K562 (cell line): ENCODE data around the gene GRIA1. TPM values are rescaled to one million over a fixed set of nuclear protein-coding genes. Genes with fewer than 3 reads are reported as not detected.

Experiments used
- ATAC-seq: fragments of 200-7000 bp; cut with Tn5 transposase; 3 replicates; pipeline ENCODE4 v1.9.1; 2020; ENCODE audit warnings: moderate library complexity
- BruUV-seq: library from RNA; stranded (reverse); fragments of 400-500 nt; replicated peaks from 2 replicates; lab custom pipeline; 2021; lab: Mats Ljungman, UMichigan
- CTCF ChIA-PET: fragments of 300-600 bp; formaldehyde crosslinking; extraction: SDS; loops from one replicate; lab custom pipeline; 2021; ENCODE audit warnings: low intra/inter-chr PET ratio; lab: Yijun Ruan, JAX
- POLR2A ChIA-PET: fragments of 300-600, 350-650 bp; sonication (Branson Sonifier 250); formaldehyde crosslinking; extraction: SDS; loops from one replicate; lab custom pipeline; 2021; ENCODE audit warnings: antibody characterized with exemption, inconsistent platforms; lab: Yijun Ruan, JAX
- DNase-seq, 4 experiments: peaks; one replicate each; pipeline versions ENCODE4 v3.0.0 to v3.0.0-alpha.2; 2011 to 2018; ENCODE audit warnings: low spot score in 3 of 4, mixed read lengths in 3 of 4; ENCODE audit errors: extremely low read depth in 1 of 4
- FAIRE-seq: peaks from 2 replicates; lab custom pipeline; 2011; peaks lifted over from hg19 to GRCh38; lab: Jason Lieb, UNC
- H2AFZ ChIP-seq: 2 replicates; pipeline ENCODE4 v1.6.0; 2011; ENCODE audit warnings: low read depth, low read length, control low read depth, inconsistent platforms
- H3K27ac ChIP-seq: fragments of 200-600 bp; 3 replicates; pipeline ENCODE4 v1.8.0; 2011; ENCODE audit warnings: low read depth, mild to moderate bottlenecking, control low read depth, inconsistent platforms, low read length, moderate library complexity, mixed read lengths; ENCODE audit errors: extremely low read depth
- H3K27me3 ChIP-seq, 2 experiments: fragments of 300-600 bp in 1 of 2; 2 replicates in 1 of 2; 3 replicates in 1 of 2; pipeline versions ENCODE4 v1.6.0 to v1.8.0; 2011; ENCODE audit warnings: inconsistent platforms in 2 of 2, low read length in 2 of 2, mild to moderate bottlenecking in 1 of 2, mixed read lengths in 1 of 2, moderate library complexity in 1 of 2; ENCODE audit not compliant: control insufficient read depth in 2 of 2, insufficient read depth in 2 of 2
- H3K36me3 ChIP-seq: fragments of 300-600 bp; 3 replicates; pipeline ENCODE4 v1.8.0; 2011; ENCODE audit warnings: mild to moderate bottlenecking, low read length, inconsistent platforms; ENCODE audit not compliant: control insufficient read depth, insufficient read depth
- H3K4me1 ChIP-seq, 2 experiments: fragments of 200-600 bp in 1 of 2; replicated peaks in 1 of 2; 2 replicates in 1 of 2; 3 replicates in 1 of 2; pipeline versions ENCODE4 v1.5.1 to v1.8.0; 2011; ENCODE audit warnings: inconsistent platforms in 2 of 2, low read length in 2 of 2, mild to moderate bottlenecking in 1 of 2, mixed read lengths in 1 of 2, moderate library complexity in 1 of 2; ENCODE audit not compliant: control insufficient read depth in 2 of 2, insufficient read depth in 2 of 2
- H3K4me2 ChIP-seq: 2 replicates; pipeline ENCODE4 v1.6.1; 2011; ENCODE audit warnings: low read length, control low read depth, inconsistent platforms, mixed read lengths; ENCODE audit not compliant: insufficient read depth
- H3K4me3 ChIP-seq: fragments of 200-600 bp; sonication (generic), shearing (Covaris generic); 2 replicates; pipeline ENCODE4 v1.5.1; 2016; ENCODE audit warnings: control low read depth, inconsistent platforms
- H3K79me2 ChIP-seq: fragments of 200-600 bp; 3 replicates; pipeline ENCODE4 v1.8.0; 2011; ENCODE audit warnings: low read length, inconsistent platforms; ENCODE audit not compliant: control insufficient read depth, insufficient read depth
- H3K9ac ChIP-seq, 2 experiments: 2 replicates each; pipeline versions ENCODE4 v1.6.0 to v1.6.1; 2011; ENCODE audit warnings: low read depth in 2 of 2, low read length in 2 of 2, control low read depth in 1 of 2, inconsistent platforms in 1 of 2, mild to moderate bottlenecking in 1 of 2, mixed read lengths in 1 of 2; ENCODE audit not compliant: insufficient read depth in 1 of 2
- H3K9me1 ChIP-seq: one replicate; pipeline ENCODE4 v1.6.0; 2011; ENCODE audit warnings: inconsistent platforms, mild to moderate bottlenecking, low read length, moderate library complexity; ENCODE audit not compliant: control insufficient read depth, insufficient read depth
- H3K9me3 ChIP-seq: replicated peaks from 2 replicates; pipeline ENCODE4 v1.5.1; 2011; ENCODE audit warnings: low read depth, low read length, inconsistent platforms; ENCODE audit not compliant: control insufficient read depth, insufficient read depth
- H4K20me1 ChIP-seq: replicated peaks from 2 replicates; pipeline ENCODE4 v1.6.1; 2011; ENCODE audit warnings: low read length, inconsistent platforms, mixed read lengths; ENCODE audit not compliant: control insufficient read depth, insufficient read depth
- CREB1 ChIP-seq, 2 experiments: sonication (generic) in 1 of 2; formaldehyde crosslinking in 1 of 2; IDR thresholded peaks; 2 replicates each; pipeline versions ENCODE4 v1.6.1 to v1.8.0; 2012 to 2022; ENCODE audit warnings: inconsistent platforms in 1 of 2, mild to moderate bottlenecking in 1 of 2, missing genetic modification reagents in 1 of 2, moderate library complexity in 1 of 2
- DIDO1 ChIP-seq: fragments of 450-650 bp; IDR thresholded peaks from 2 replicates; pipeline ENCODE4 v1.6.1; 2016; ENCODE audit warnings: low read depth, missing biosample characterization, missing genetic modification characterization
- FOXA3 ChIP-seq, 2 experiments: fragments of 450-650 bp in 1 of 2; sonication (generic) in 1 of 2; formaldehyde crosslinking; IDR thresholded peaks in 1 of 2; conservative IDR thresholded peaks in 1 of 2; 2 replicates each; pipeline versions ENCODE4 v1.4.0 to v1.8.0; 2020 to 2022; ENCODE audit warnings: mild to moderate bottlenecking in 2 of 2, missing genetic modification reagents in 1 of 2
- MAFG ChIP-seq: fragments of 450-650 bp; conservative IDR thresholded peaks from 2 replicates; pipeline ENCODE4 v1.6.1; 2016; ENCODE audit warnings: missing genetic modification characterization, missing compliant biosample characterization
- NFE2L1 ChIP-seq: fragments of 450-650 bp; IDR thresholded peaks from 2 replicates; pipeline ENCODE4 v1.6.1; 2016; ENCODE audit warnings: missing genetic modification characterization, low read depth, mild to moderate bottlenecking, missing compliant biosample characterization, moderate library complexity, borderline replicate concordance
- NUFIP1 ChIP-seq: fragments of 450-650 bp; IDR thresholded peaks from 2 replicates; pipeline ENCODE4 v1.6.1; 2018; ENCODE audit not compliant: partially characterized antibody
- POLR3A ChIP-seq: IDR thresholded peaks from 2 replicates; pipeline ENCODE4 v1.6.1; 2011; ENCODE audit warnings: borderline replicate concordance, mild to moderate bottlenecking, moderate library complexity; ENCODE audit not compliant: insufficient read length, insufficient read depth; ENCODE audit errors: extremely low read depth
- RHOXF2B ChIP-seq: fragments of 250-450 bp; sonication (Bioruptor Pico); conservative IDR thresholded peaks from 2 replicates; pipeline ENCODE4 v1.5.1; 2021
- ZBTB49 ChIP-seq: sonication (generic); formaldehyde crosslinking; IDR thresholded peaks from 2 replicates; pipeline ENCODE4 v1.8.0; 2022; ENCODE audit warnings: missing genetic modification reagents, mild to moderate bottlenecking, borderline replicate concordance
- ZNF212 ChIP-seq: fragments of 450-650 bp; formaldehyde crosslinking; IDR thresholded peaks from 2 replicates; pipeline ENCODE4 v1.4.0; 2020; ENCODE audit warnings: mild to moderate bottlenecking
- ZNF224 ChIP-seq: sonication (generic); formaldehyde crosslinking; IDR thresholded peaks from 2 replicates; pipeline ENCODE4 v1.8.0; 2022; ENCODE audit warnings: mild to moderate bottlenecking, missing genetic modification reagents
- ZNF41 ChIP-seq: fragments of 250-450 bp; sonication (Bioruptor Pico); conservative IDR thresholded peaks from 2 replicates; pipeline ENCODE4 v1.4.0; 2020; ENCODE audit warnings: mild to moderate bottlenecking
- ZNF592 ChIP-seq: fragments of 450-650 bp; IDR thresholded peaks from 2 replicates; pipeline ENCODE4 v1.6.1; 2017; ENCODE audit warnings: antibody characterized with exemption, mild to moderate bottlenecking
- WGBS: fragments of 100-300 bp; shearing (Covaris generic); methylation state at CpG from one replicate; pipeline ENCODE4 v1.1.6; 2016; ENCODE audit warnings: low coverage, mixed read lengths; ENCODE audit not compliant: insufficient coverage; ENCODE audit errors: missing lambda C conversion rate; 5-methylcytosine and 5-hydroxymethylcytosine counted together
- in situ Hi-C: fragments of 300-500 bp; cut with MboI; formaldehyde crosslinking; loops from 4 replicates; pipeline ENCODE4 v1.15.0; 2018; ENCODE audit warnings: inconsistent platforms, mixed read lengths
- intact Hi-C: fragments of 100-400 bp; cut with micrococcal nuclease; formaldehyde crosslinking; loops from 2 replicates; pipeline ENCODE4 v1.14.2; 2022
- polyA plus RNA-seq, 8 experiments: library from polyadenylated mRNA; depleted of rRNA in 4 of 8; stranded (reverse) in 5 of 8; unstranded in 3 of 8; fragments of >200 nt; fragmentation: Nextera tagmentation in 2 of 8; fragmentation: Illumina TruSeq in 1 of 8; extraction: Ambion mirVana in 2 of 8; extraction: Trizol in 1 of 8; gene quantifications; 2 replicates each; pipeline versions ENCODE4 v1.2.1 to v1.2.3, GENCODE V29; 2011 to 2014; ENCODE audit warnings: inconsistent platforms in 1 of 8, missing spikeins in 1 of 8
- total RNA-seq, 7 experiments: library from RNA; depleted of rRNA in 6 of 7; stranded (reverse); fragments of >200 nt in 6 of 7; fragmentation: Illumina TruSeq in 2 of 7; extraction: Trizol in 2 of 7; gene quantifications; 2 replicates each; pipeline versions ENCODE4 v1.2.1 to v1.2.3, GENCODE V29; 2011 to 2021; ENCODE audit warnings: low replicate concordance in 1 of 7

Gene GRIA1
- total and polyA plus RNA-seq, 9 of the 15 experiments (the other 6 are each of a cell fraction or from before 2014, with no cell fraction given): not detected

DNA sequence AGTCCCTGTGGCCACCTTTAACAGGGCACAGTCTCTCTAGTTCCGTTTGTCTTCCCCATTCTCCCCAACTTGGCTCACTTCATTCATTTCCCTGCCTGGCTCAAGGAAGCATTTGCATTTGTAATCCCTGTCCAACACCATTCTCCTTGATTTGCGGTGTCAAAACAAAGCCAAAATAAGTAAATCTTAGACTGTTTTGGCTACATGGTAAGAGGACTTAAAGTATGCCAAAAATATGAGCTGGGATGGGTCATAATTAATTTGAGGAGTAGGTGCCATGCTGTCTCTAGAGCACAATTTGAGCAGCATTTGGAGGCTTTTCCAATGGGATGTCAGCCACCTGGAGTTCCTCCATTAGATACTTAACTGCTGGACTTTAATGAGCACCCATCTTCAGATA is 3.7 kb upstream of the GRIA1 start (continued):
- TF ChIP-seq CREB1 (IDR thresholded peaks at IDR 0.05) (no peak), CREB1 (CRISPR knock-in tag; IDR thresholded peaks at IDR 0.05) (no peak), ZBTB49 (CRISPR knock-in tag) (no peak)

DNA sequence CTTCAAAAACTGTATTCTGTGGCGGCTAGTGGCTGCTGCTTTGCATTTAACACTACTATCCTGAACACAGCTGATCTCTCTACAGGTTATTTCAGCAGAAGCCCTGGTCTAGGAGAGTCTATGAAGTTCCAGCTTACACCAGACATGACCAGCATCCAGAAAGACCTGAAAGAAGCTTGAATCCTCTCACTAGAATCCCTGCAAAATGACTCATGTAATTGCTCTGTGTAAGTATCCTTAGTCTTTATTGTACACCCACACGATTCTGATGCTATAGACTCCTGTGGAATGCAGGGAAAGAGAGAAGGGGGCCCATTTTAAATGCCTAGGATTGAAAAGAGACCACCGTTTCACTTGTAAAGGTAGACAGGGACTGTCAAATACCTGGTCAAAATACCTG is 859 bp upstream of the GRIA1 start:
- FAIRE-seq (no peak), DNase-seq (no peak), ATAC-seq (no peak)
- Histone ChIP-seq H3K27ac (no peak overlapping the region), H3K27me3 (no peaks in the 10 kb centered on the region; a peak in 1 of 5 replicates), H3K9me1 (no peaks in the 10 kb centered on the region), H3K9ac (no peak overlapping the region), H3K9me3 (no peaks in the 10 kb centered on the region), H3K79me2 (no peaks in the 10 kb centered on the region), H3K36me3 (no peaks in the 10 kb centered on the region), H2AFZ (no peak overlapping the region), H4K20me1 (no peaks in the 10 kb centered on the region), H3K4me2 (no peak overlapping the region), H3K4me3 (no peak overlapping the region), H3K4me1 (no peaks in the 10 kb centered on the region)
- BruUV-seq: no TSS peak
- ChIA-PET POLR2A (no interaction called here), CTCF (no interaction called here)
- WGBS: 0% methylated on average over 3 of the region's 3 CpGs
- intact Hi-C loops (loop anchor here (10.0 kb wide), 1 partner anchor 225 kb away; no protein-coding TSS in a partner anchor), in situ Hi-C loops (no loop called here)
- TF ChIP-seq FOXA3 (CRISPR knock-in tag; conservative IDR thresholded peaks at IDR 0.05 in 1 of 2, IDR thresholded peaks at IDR 0.05 in 1 of 2) (no peak), MAFG (tag) (no peak), RHOXF2B (CRISPR knock-in tag) (no peak), POLR3A (no peak), DIDO1 (tag) (no peak), NUFIP1 (no peak), ZNF592 (no peak), NFE2L1 (tag) (no peak), ZNF212 (no peak), ZNF224 (no peak), ZNF41 (CRISPR knock-in tag) (no peak)
